Neuronal stem cell (in vitro differentiated cells): Measurements from ENCODE around the gene OR6X1.

ENCODE experiments used
- DNase-seq: peaks from one replicate; pipeline ENCODE4 v3.0.0-alpha.2; 2013; ENCODE audit warnings: low spot score
- H2AFZ ChIP-seq: one replicate; pipeline ENCODE4 v1.6.1; 2013; ENCODE audit warnings: mild to moderate bottlenecking, low read length, inconsistent platforms
- H2AK5ac ChIP-seq: 2 replicates; pipeline ENCODE4 v1.6.1; 2013; ENCODE audit warnings: low read depth, mild to moderate bottlenecking, inconsistent platforms, low read length, moderate library complexity, mixed read lengths
- H2BK120ac ChIP-seq: 2 replicates; pipeline ENCODE4 v1.6.1; 2013; ENCODE audit warnings: low read depth, mild to moderate bottlenecking, inconsistent platforms, low read length, moderate library complexity, mixed read lengths
- H2BK12ac ChIP-seq: one replicate; pipeline ENCODE4 v1.6.1; 2013; ENCODE audit warnings: low read length, inconsistent platforms
- H2BK15ac ChIP-seq: 2 replicates; pipeline ENCODE4 v1.6.1; 2013; ENCODE audit warnings: mild to moderate bottlenecking, low read length, inconsistent platforms, mixed read lengths
- H2BK5ac ChIP-seq: one replicate; pipeline ENCODE4 v1.6.1; 2013; ENCODE audit warnings: inconsistent platforms, mild to moderate bottlenecking, low read length, moderate library complexity
- H3K14ac ChIP-seq: one replicate; pipeline ENCODE4 v1.6.1; 2013; ENCODE audit warnings: low read length, inconsistent platforms
- H3K18ac ChIP-seq: 2 replicates; pipeline ENCODE4 v1.6.1; 2013; ENCODE audit warnings: low read length, inconsistent platforms
- H3K23ac ChIP-seq: 2 replicates; pipeline ENCODE4 v1.6.1; 2013; ENCODE audit warnings: low read depth, mild to moderate bottlenecking, mixed read lengths, low read length, inconsistent platforms; ENCODE audit not compliant: poor library complexity
- H3K27ac ChIP-seq: replicated peaks from 3 replicates; pipeline ENCODE4 v1.5.1; 2013; ENCODE audit warnings: low read length, inconsistent platforms
- H3K27me3 ChIP-seq, 3 experiments: 2 replicates each; pipeline ENCODE4 v1.6.1; 2013; ENCODE audit warnings: low read length in 3 of 3, mild to moderate bottlenecking in 2 of 3, inconsistent platforms in 1 of 3, low read depth in 1 of 3, mixed read lengths in 1 of 3, moderate library complexity in 1 of 3; ENCODE audit not compliant: control insufficient read depth in 3 of 3, insufficient read depth in 3 of 3
- H3K36me3 ChIP-seq, 2 donors: replicated peaks in 1 of 2; 2 replicates each; pipeline ENCODE4 v1.6.1; 2013; ENCODE audit warnings: low read length in 2 of 2; ENCODE audit not compliant: control insufficient read depth in 2 of 2, insufficient read depth in 2 of 2
- H3K4ac ChIP-seq: 2 replicates; pipeline ENCODE4 v1.6.1; 2013; ENCODE audit warnings: inconsistent platforms, mild to moderate bottlenecking, low read length, moderate library complexity
- H3K4me1 ChIP-seq, 2 donors: 1 replicate in 1 of 2; 2 replicates in 1 of 2; pipeline ENCODE4 v1.6.1; 2013; ENCODE audit warnings: low read length in 2 of 2, low read depth in 1 of 2; ENCODE audit not compliant: control insufficient read depth in 2 of 2, insufficient read depth in 1 of 2
- H3K4me2 ChIP-seq: one replicate; pipeline ENCODE4 v1.6.1; 2013; ENCODE audit warnings: mild to moderate bottlenecking, low read length, inconsistent platforms; ENCODE audit not compliant: insufficient read depth, poor library complexity, severe bottlenecking
- H3K4me3 ChIP-seq, 2 donors: 2 replicates each; pipeline ENCODE4 v1.5.1; 2013; ENCODE audit warnings: low read length in 2 of 2, mild to moderate bottlenecking in 2 of 2, inconsistent platforms in 1 of 2, moderate library complexity in 1 of 2
- H3K79me1 ChIP-seq: one replicate; pipeline ENCODE4 v1.6.1; 2013; ENCODE audit warnings: low read depth, mild to moderate bottlenecking, inconsistent platforms, low read length, moderate library complexity
- H3K9ac ChIP-seq: one replicate; pipeline ENCODE4 v1.6.1; 2013; ENCODE audit warnings: mild to moderate bottlenecking, low read depth, low read length, inconsistent platforms; ENCODE audit not compliant: poor library complexity
- H3K9me3 ChIP-seq, 2 donors: replicated peaks in 1 of 2; 2 replicates each; pipeline versions ENCODE3 to v1.6.1; 2013; ENCODE audit warnings: low read length in 2 of 2, mild to moderate bottlenecking in 2 of 2, inconsistent platforms in 1 of 2, low read depth in 1 of 2, mixed read lengths in 1 of 2, moderate library complexity in 1 of 2; ENCODE audit not compliant: control insufficient read depth in 2 of 2, insufficient read depth in 1 of 2
- H4K8ac ChIP-seq: one replicate; pipeline ENCODE4 v1.6.1; 2013; ENCODE audit warnings: low read depth, mild to moderate bottlenecking, inconsistent platforms, low read length, moderate library complexity
- H4K91ac ChIP-seq: one replicate; pipeline ENCODE4 v1.6.1; 2013; ENCODE audit warnings: low read length, low read depth, mild to moderate bottlenecking, inconsistent platforms; ENCODE audit not compliant: poor library complexity
- whole genome bisulfite sequencing, 2 donors: extraction: QIAGEN DNeasy Blood & Tissue Kit; methylation state at CpG; one replicate each; pipeline ENCODE4 v1.1.7; 2013; ENCODE audit warnings: missing lambda C conversion rate in 2 of 2, mixed read lengths in 1 of 2; ENCODE audit not compliant: insufficient read length in 2 of 2, insufficient replicate concordance in 1 of 2; ENCODE audit errors: extremely low coverage in 2 of 2; 5-methylcytosine and 5-hydroxymethylcytosine counted together

The OR6X1 gene

GRCh38 chr11:123798513-123799252 lies 44.4 kb upstream of the OR6X1 start:
- no peak overlapping the region for H3K27ac ChIP-seq
- no peak overlapping the region for H3K9ac ChIP-seq
- no peak overlapping the region for H3K14ac ChIP-seq
- no peaks in the 10 kb centered on the region for H3K27me3 ChIP-seq
- no peaks in the 10 kb centered on the region for H3K4me1 ChIP-seq
- no CpG with 5 or more reads among the region's 5 CpGs for WGBS, 2 donors
- no peak overlapping the region for H2BK15ac ChIP-seq
- H4K91ac ChIP-seq, result no peak overlapping the region
- no peaks in the 10 kb centered on the region for H3K79me1 ChIP-seq
- no peak overlapping the region for H3K4me2 ChIP-seq
- no peak overlapping the region for H3K4ac ChIP-seq
- no peaks in the 10 kb centered on the region for H3K9me3 ChIP-seq
- H3K18ac ChIP-seq, result no peak overlapping the region
- no peak overlapping the region for H2BK12ac ChIP-seq
- no peak overlapping the region for H3K23ac ChIP-seq
- no peak overlapping the region for H2AK5ac ChIP-seq
- no peak for DNase-seq
- H3K36me3 ChIP-seq, result no peaks in the 10 kb centered on the region
- H2BK120ac ChIP-seq, result no peak overlapping the region
- H2AFZ ChIP-seq, result no peak overlapping the region
- no peak overlapping the region for H4K8ac ChIP-seq
- no peak overlapping the region for H2BK5ac ChIP-seq
- H3K4me3 ChIP-seq, result no peak overlapping the region

GRCh38 chr11:123798079-123798478 lies 43.8 kb upstream of the OR6X1 start:
- Histone ChIP-seq H2AFZ (no peak overlapping the region), H2AK5ac (no peak overlapping the region), H3K4me1 (no peaks in the 10 kb centered on the region), H3K14ac (no peak overlapping the region), H3K4ac (no peak overlapping the region), H2BK5ac (no peak overlapping the region), H4K91ac (no peak overlapping the region), H3K23ac (no peak overlapping the region), H3K79me1 (no peaks in the 10 kb centered on the region), H3K27me3 (no peaks in the 10 kb centered on the region), H2BK120ac (no peak overlapping the region), H3K27ac (no peak overlapping the region), H3K4me3 (no peak overlapping the region), H3K36me3 (no peaks in the 10 kb centered on the region), H3K18ac (no peak overlapping the region), H3K4me2 (no peak overlapping the region), H3K9ac (no peak overlapping the region), H3K9me3 (no peaks in the 10 kb centered on the region), H4K8ac (no peak overlapping the region), H2BK12ac (no peak overlapping the region), H2BK15ac (no peak overlapping the region)
- DNase-seq, result no peak
- WGBS, 2 donors, result no CpG with 5 or more reads among the region's 4 CpGs

- H2BK5ac ChIP-seq, result no peak overlapping the region
- H4K8ac ChIP-seq, result no peak overlapping the region
- no peak overlapping the region for H2BK12ac ChIP-seq
- no peak overlapping the region for H3K14ac ChIP-seq
- no peak overlapping the region for H3K9ac ChIP-seq
- no peaks in the 10 kb centered on the region for H3K36me3 ChIP-seq
- H2BK15ac ChIP-seq, result no peak overlapping the region
- H4K91ac ChIP-seq, result no peak overlapping the region
- no peaks in the 10 kb centered on the region for H3K79me1 ChIP-seq
- no peak for DNase-seq
- no peak overlapping the region for H3K4ac ChIP-seq
- no peak overlapping the region for H3K18ac ChIP-seq
- no peaks in the 10 kb centered on the region for H3K4me1 ChIP-seq
- H3K9me3 ChIP-seq, result no peaks in the 10 kb centered on the region
- no peak overlapping the region for H3K4me2 ChIP-seq
- H3K27ac ChIP-seq, result no peak overlapping the region
- H2AK5ac ChIP-seq, result no peak overlapping the region
- no peak overlapping the region for H2AFZ ChIP-seq
- H3K27me3 ChIP-seq, result no peaks in the 10 kb centered on the region
- H3K23ac ChIP-seq, result no peak overlapping the region
- H3K4me3 ChIP-seq, result no peak overlapping the region
- H2BK120ac ChIP-seq, result no peak overlapping the region
- no CpG with 5 or more reads among the region's 10 CpGs for WGBS, 2 donors
Observed at GRCh38 chr11:123797541-123797940, 43.2 kb upstream of the OR6X1 start.

- Histone ChIP-seq H3K4ac (no peak overlapping the region), H3K14ac (no peak overlapping the region), H4K91ac (no peak overlapping the region), H2BK5ac (no peak overlapping the region), H3K4me3 (no peak overlapping the region), H3K27ac (no peak overlapping the region), H3K9ac (no peak overlapping the region), H3K36me3 (no peaks in the 10 kb centered on the region), H4K8ac (no peak overlapping the region), H2AFZ (no peak overlapping the region), H3K4me1 (no peaks in the 10 kb centered on the region), H3K18ac (no peak overlapping the region), H2BK15ac (no peak overlapping the region), H3K23ac (no peak overlapping the region), H3K79me1 (no peaks in the 10 kb centered on the region), H2BK12ac (no peak overlapping the region), H3K4me2 (no peak overlapping the region), H3K9me3 (no peaks in the 10 kb centered on the region), H2BK120ac (no peak overlapping the region), H3K27me3 (no peaks in the 10 kb centered on the region), H2AK5ac (no peak overlapping the region)
- no peak for DNase-seq
- no CpG with 5 or more reads among the region's 4 CpGs for WGBS, 2 donors
Observed at GRCh38 chr11:123797114-123797513, 42.8 kb upstream of the OR6X1 start.
